ENCODE measurements around the gene PIGBOS1. TPM values are rescaled to one million over a fixed set of nuclear protein-coding genes. Genes with fewer than 3 reads are reported as not detected.
A peak's percentile ranks its signal among the peaks of the same experiment; 100 is the strongest.

The PIGBOS1 gene, protein sequence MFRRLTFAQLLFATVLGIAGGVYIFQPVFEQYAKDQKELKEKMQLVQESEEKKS
- 6.6 TPM for total RNA-seq
- long read RNA-seq, partial matches to known transcripts = 0 of 5 reads
- long read RNA-seq, other reads (novel, unspliced or antisense) = 2 of 5 reads

DNA sequence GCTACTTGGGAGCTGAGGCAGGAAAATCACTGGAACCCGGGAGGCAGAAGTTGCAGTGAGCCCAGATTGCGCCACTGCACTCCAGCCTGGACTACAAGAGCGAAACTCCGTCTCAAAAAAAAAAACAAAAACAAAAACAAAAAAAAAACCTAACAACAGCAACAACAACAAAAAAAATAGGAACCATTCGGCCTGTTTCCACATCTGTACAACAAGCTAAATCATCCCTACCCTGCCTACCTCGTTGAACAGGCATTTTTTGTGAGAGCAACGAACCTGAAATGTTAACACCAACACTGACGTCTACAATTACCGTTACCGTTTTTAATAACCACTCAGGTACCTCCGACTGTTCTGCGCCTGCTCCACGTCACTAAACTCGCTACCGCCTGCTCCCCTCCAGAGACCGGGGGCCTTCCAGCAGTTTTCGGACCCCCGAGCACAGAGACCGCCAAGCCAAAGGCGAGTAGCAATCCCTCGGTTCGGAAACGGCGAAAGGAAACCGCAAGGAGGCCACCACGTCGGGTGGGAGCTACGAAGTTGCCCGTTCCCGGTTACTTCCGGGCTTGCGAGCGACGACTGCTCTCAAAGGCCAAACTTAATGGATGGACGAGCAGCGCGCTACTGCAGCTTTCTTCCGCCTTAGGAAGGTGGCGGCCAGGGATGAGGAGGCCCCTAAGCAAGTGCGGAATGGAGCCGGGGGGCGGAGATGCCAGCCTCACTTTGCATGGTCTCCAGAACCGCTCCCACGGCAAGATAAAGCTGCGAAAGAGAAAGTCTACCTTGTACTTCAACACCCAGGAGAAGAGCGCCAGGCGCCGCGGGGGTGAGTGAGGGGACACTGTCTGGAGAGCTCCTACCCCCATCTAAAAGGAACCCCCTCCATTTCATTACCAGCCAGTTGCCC lies at the start of gene PIGBOS1, which contains the start of gene PIGB:
Gene PIGBOS1, minus strand, starts transcription at position 536 of the 907 bp plus-strand sequence. CDS start 1,331 bp downstream, outside the sequence.
Gene PIGB, plus strand, starts transcription at position 635 of the 907 bp plus-strand sequence. Its CDS starts 29 bp downstream, at position 664.
- peak; percentile 99 for ATAC-seq (ENCODE audit: poor library complexity)
- intact Hi-C loops (cut with DNase I) = no loop called here

DNA sequence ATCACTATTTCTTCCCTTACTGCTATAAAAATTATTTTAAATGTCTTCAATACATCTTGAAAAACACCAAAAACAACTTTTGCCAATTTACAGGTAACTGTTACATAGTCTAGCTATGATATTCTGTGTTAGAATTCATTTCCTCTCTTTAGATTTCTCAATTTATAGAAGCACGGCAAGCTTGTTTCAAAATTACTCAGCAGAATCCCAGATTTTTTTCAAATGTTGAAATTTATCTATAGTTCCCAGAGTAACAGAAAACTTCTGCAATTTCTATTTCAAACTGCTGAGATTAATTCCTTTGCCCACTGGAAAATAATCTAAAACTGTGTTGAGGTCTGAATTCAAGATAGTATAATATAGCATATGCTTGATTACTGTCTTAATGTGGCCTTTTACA lies 48.1 kb upstream of the PIGBOS1 start:
- intact Hi-C loops (cut with DNase I) = no loop called here
- ATAC-seq (ENCODE audit: poor library complexity) = no peak
- no peak for DNase-seq

More for the DNA sequence above, at the start of gene PIGBOS1, which contains the start of gene PIGB:
- DNase-seq = peak; percentile 92

DNA sequence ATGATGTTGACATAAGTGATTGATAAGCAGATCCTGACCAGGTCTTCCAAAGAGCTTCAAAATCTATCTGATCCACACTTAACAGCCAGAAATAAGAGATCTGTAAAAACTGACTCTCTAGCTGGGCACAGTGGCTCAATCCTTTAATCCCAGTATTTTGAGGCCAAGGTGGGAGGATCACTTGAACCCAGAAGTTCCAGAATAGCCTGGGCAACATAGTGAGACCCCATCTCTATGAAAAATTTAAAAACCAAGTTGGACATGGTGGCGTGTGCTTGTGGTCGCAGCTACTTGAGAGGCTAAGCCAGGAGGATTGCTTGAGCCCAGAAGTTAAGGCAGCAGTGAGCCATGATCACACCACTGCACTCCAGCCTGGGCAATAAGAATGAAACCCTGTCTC lies 43.7 kb upstream of the PIGBOS1 start:
- DNase-seq = no peak
- ATAC-seq (ENCODE audit: poor library complexity) = no peak
- intact Hi-C loops (cut with DNase I) = no loop called here

DNA sequence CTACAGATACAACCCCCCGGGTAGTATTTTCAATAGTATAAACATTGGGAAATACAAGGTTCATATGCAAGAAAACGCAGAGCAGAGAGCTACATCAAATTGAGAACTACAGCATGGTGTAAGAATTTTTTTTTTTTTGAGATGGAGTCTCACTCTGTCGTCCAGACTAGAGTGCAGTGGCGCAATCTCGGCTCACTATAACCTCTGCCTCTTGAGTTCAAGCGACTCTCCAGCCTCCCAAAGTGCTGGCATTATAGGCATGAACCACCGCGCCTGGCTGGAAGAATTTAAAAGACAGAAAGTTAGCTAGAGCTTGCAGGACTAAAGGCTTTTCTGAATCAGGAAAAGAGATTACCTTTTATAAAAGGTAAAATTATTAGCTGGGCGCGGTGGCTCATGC lies 42.1 kb upstream of the PIGBOS1 start:
- no peak for ATAC-seq (ENCODE audit: poor library complexity)
- no peak for DNase-seq
- intact Hi-C loops (cut with DNase I) = no loop called here

DNA sequence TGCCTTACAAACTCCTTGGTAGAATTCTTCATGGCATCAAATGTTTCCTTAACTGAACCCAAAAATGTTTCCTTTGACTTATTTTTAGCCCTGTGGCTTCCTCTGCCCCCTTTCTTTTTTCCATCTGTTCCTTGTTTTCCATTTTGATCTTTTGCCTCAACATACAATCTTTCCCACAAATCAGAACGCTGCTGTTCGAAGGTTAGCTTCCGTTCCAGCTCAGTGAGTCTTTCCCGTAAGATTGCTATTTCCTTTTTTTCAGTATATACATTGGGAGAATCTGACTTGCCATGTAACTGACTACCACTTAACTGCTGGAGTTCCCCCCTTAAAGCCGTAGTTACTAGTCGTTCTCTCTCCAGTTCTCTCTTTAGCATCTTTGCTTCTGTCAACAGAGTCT lies 41.3 kb upstream of the PIGBOS1 start:
- ATAC-seq (ENCODE audit: poor library complexity) (no peak), DNase-seq (no peak)
- intact Hi-C loops (cut with DNase I) = no loop called here

DNA sequence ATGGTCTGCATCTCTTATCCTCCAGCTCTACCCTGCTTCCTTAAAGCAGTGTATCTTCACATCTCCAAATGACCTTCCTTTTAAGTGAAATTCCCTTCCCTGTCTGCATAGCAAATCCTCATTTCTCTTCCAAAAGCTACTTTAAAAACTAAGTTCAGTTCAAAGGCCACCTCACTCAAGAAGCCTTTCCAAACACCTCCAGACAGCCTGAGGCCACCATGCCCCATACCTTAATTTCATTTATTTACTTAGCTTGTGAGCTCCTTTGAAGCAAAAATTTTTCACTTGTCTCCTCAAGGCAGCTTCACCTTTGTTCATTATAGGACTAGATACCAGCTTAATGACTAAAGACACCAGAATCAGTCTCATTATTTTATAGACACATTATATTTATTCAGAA lies 39.5 kb upstream of the PIGBOS1 start:
- intact Hi-C loops (cut with DNase I) = no loop called here
- ATAC-seq (ENCODE audit: poor library complexity) (no peak), DNase-seq (no peak)

DNA sequence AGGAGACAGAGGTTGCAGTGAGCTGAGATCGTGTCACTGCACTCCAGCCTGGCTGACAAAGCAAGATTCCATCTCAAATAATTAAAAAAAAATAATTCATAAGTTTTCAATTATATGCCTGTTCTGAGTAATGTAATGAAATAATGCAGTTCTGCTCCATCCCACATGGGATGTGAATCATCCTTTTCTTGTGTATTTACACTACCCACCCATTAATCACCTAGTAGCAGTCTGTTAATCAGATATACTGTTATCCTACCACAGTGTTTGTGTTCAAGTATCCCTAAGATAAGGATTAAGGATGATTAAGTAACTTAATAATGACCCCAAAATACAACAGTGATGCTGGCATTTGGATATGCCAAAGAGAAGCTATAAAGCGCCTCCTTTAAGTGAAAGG lies 38.9 kb upstream of the PIGBOS1 start:
- DNase-seq (no peak), ATAC-seq (ENCODE audit: poor library complexity) (no peak)
- intact Hi-C loops (cut with DNase I) = no loop called here

DNA sequence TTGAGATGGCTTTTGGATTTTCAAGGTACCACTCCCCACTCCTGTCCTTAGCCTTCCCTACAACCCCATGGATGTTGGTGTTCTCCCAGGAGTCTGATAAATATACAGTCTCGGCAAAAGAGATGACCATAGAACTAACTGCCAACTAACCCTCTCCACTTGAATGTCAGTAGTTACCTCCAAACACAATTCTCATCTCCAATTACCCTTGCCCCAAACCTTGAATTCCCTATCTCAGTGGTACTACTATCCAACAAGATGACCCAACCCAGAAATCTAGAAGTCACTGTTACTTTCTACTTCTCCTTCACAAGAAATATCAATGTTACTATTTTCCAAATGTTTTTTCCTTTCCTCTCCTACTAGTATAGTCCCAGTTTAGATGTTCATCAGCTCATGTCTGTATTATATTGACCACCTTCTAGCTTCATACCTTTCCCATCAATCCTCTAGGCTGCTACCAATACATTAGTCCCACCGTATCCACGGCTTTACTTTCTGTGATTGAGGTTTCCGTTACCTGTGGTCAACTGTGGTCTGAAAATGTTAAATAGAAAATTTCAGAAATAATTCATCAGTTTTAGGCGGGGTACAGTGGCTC lies 38.2 kb upstream of the PIGBOS1 start:
- ATAC-seq (ENCODE audit: poor library complexity) (no peak), DNase-seq (no peak)
- intact Hi-C loops (cut with DNase I) = no loop called here

DNA sequence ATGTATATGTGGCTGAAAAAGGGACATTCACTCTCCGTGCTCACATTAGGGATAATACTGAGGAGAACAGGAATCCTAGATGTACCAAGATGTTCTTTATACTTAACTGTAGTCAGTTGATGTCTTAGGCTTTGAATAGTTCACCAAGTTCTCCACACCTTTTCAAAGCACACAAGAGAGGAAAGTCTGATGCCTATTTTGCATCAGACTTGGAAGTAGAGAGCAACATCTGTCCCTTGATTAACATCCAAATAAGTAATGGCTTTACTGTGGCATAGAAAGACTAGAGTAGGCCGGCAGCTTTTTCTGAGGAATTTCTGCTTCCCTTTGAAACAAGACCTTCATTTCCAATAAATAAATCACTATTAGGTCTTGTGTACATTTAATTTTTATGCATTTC lies 34.1 kb upstream of the PIGBOS1 start:
- DNase-seq (no peak), ATAC-seq (ENCODE audit: poor library complexity) (no peak)
- intact Hi-C loops (cut with DNase I) = no loop called here

DNA sequence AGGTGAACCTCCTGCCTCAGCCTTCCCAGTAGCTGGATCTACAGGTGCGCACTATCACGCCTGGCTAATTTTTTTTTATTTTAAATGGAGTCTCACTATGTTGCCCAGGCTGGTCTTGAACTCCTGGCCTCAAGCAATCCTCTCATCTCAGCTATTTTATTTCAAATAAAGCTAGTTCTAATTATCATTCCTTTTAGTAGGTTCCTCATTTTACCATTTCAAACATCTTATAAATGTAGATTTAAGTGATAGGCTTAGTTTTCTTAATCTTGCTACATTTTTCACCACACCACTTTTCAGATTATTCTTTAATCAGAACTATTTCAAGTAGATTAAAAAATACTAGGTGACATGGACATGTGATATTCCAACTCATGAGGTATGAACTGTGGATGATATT lies 30.4 kb upstream of the PIGBOS1 start:
- DNase-seq (no peak), ATAC-seq (ENCODE audit: poor library complexity) (no peak)
- intact Hi-C loops (cut with DNase I) = no loop called here

DNA sequence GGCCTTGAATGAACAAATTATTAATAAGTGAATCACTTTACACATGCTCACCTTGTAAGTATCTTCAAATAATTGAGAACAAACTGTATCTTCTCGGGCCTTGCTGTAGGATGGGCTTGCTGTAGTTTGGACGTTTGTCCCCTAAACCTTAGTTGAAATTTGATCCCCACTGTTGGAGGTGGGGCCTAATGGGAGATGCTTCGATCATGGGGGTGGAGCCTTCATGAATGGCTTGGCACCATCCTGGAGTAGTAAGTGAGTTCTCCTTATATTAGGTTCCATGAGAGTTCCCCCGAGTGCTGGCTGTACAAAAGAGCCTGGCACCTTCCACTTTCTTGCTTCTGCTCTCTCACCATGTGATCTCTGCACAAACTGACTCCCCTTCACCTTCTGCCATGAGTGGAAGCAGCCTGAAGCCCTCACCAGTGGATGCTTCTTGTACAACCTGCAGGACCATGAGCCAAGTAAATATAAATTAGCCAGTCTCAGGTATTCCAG lies 29.4 kb upstream of the PIGBOS1 start:
- intact Hi-C loops (cut with DNase I) = no loop called here
- ATAC-seq (ENCODE audit: poor library complexity) (no peak), DNase-seq (no peak)

DNA sequence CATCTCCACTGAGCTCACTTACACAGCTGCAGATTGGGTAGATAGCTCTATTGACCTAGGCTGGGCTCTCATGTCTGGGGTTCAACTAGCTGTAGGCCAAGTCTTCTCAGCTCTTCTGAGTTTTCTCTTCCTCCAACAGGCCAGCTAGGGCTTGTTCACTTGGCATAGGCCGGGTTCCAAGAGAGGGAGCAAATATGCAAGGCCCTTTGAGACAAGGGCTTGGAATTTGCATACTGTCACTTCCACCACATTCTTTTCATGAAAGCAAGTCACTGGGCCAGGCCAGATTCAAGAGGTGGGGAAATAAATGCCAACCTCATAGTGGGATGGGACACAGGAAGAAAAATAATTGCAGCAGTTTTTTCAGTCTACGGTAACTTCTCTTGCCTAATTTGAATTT lies 25.3 kb upstream of the PIGBOS1 start:
- DNase-seq = no peak
- peak; percentile 64 for ATAC-seq (ENCODE audit: poor library complexity)
- intact Hi-C loops (cut with DNase I) = no loop called here

DNA sequence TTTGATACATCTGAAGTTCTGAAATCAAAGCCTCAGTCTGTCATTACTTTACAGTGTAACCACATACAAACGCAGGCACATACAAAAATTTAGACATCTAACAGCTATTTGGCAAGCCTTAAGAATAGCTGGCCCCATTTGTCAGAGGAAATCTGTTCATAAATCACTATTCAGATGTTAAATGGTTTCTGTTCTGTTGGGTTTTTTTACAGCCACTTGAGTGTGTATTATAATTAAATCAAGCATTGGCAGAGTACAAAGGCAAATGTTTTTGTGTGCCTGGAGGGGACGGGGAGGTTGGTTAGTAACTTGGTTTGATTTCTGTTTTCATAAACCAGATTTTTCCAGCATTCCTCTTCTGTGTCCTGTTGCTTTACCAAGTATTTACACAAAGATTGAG lies 24.2 kb upstream of the PIGBOS1 start:
- no peak for ATAC-seq (ENCODE audit: poor library complexity)
- intact Hi-C loops (cut with DNase I) = no loop called here
- no peak for DNase-seq

DNA sequence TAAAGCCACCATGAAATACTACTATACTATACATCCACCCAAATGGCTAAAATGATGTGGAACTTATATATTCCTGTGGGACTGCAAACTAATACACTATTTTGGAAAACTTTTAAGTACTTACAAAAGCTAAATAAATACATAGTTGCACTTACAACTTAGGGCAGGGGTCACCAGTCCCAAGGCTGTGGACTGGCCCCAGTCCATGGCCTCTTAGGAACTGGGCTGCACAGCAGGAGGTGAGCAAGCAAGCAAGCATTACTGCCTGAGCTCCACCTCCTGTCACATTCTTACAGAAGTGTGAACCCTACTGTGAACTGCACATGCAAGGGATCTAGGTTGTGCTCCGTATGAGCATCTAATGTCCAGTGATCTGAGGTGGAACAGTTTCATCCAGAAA lies 18.2 kb upstream of the PIGBOS1 start:
- intact Hi-C loops (cut with DNase I) = no loop called here
- ATAC-seq (ENCODE audit: poor library complexity) (no peak), DNase-seq (no peak)

DNA sequence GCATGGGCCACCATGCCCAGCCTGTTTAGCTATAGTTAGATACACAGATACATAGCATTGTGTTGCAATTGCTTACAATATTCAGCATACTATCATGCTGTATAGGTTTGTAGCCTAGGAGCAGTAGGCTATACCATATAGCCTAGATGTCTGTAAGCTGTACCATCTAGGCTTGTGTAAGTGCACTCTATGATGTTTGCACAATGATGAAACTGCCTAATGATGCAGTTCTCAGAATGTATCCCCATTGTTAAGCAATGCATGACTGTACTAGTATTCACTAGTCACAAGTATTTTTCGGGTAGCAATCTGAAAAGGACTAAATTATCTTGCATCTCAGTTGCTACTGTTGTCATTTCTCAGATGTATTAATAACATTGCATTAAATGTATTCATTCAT lies 16.1 kb upstream of the PIGBOS1 start:
- intact Hi-C loops (cut with DNase I) = no loop called here
- DNase-seq = no peak
- ATAC-seq (ENCODE audit: poor library complexity) = no peak

DNA sequence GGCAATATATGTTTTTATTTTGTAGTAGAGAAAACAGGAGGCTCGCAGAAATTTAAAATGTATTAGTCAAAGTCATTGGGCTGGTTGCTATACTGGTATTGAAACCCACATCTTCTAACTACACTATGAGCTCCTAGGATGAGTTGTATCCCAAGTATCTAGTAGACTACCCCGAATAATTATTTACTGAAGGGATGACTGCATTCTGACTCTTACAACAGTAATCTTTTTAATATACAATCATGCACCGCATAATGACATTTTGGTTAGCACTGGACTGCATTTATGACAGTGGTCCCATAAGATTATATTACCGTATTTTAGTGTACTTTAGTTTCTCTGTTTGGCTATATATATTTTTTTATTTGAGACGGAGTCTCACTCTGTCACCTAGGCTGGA lies 15.4 kb upstream of the PIGBOS1 start:
- intact Hi-C loops (cut with DNase I) = no loop called here
- DNase-seq (no peak), ATAC-seq (ENCODE audit: poor library complexity) (no peak)

DNA sequence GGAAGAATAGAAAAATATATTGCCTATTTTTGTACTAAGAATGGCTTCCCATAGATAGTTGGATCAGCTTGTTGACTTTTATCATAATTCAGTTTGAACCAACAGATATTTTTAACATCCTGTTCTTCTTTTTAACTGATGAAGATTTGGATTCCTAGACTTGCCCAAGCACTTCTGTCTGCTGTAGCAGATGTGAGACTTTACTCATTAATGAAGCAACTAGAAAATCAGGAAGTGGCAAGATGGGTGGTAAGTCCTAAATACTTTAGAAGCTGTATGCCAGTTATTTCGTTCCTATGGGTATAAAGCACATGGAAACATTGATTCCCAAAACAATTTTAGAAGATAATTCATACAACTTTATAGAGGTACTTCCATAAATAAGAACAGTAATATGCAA lies 8.5 kb upstream of the PIGBOS1 start:
- ATAC-seq (ENCODE audit: poor library complexity) (no peak), DNase-seq (no peak)
- intact Hi-C loops (cut with DNase I) = no loop called here

DNA sequence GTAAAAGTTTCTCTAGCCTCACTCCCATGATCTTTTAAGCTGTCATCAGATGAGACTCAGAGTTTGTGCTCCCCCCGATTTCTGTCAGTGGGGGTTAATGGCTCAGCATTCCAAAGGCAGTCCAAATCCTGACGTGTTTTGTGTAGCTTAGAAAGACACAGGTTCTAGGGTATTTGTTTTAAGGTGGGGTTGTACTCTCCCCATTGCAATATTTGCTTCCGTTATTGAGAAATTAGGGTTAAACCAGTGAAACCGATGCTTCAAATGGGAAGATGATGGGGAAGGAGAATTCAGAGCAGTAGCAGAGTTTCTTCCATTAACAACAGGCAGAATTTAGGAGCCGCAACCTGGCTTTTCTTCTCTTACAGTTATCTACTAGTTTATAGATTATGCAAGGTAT lies 3.5 kb upstream of the PIGBOS1 start:
- intact Hi-C loops (cut with DNase I) = no loop called here
- DNase-seq (no peak), ATAC-seq (ENCODE audit: poor library complexity) (no peak)

DNA sequence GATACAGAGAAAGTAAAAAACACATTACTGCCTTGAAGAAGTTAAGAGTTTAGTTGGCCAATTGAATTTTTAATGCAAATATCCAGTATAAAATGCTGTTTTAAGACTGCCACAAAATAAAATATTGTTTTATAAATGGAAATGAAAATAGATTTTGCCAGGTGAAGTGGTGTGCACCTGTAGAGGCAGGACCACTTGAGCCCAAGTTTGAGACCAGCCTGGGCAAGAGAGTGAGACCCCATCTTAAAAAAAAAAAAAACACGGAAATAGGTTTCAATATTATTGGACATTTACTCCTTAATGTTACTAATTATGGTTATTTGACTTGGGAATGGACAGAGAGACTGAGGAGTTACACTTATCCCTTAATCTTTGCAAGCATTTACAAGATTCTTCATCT lies 2.0 kb upstream of the PIGBOS1 start:
- ATAC-seq (ENCODE audit: poor library complexity) = no peak
- intact Hi-C loops (cut with DNase I) = no loop called here

DNA sequence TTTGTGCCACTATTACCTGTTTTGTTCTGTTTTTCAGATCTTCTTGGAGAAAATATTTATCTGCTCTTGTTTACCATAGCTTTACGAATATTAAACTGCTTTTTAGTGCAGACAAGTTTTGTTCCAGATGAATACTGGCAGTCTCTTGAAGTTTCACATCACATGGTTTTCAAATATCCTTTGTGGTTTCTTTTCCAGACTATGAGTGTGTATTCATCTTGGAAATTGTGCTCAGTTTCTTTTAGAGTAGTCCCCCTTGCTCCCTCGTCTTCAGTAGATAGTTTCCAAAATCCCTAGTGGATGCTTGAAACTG lies 1.3 kb upstream of the PIGBOS1 start:
- DNase-seq (no peak), ATAC-seq (ENCODE audit: poor library complexity) (no peak)
- intact Hi-C loops (cut with DNase I) = no loop called here

More for the DNA sequence above, 2.0 kb upstream of the PIGBOS1 start:
- DNase-seq = no peak

Data from Right ventricle myocardium superior (tissue), 1 donor.